Stomach (tissue), 9 donors: ENCODE results near the gene CABCOCO1. TPM values are rescaled to one million over a fixed set of nuclear protein-coding genes. Genes with fewer than 3 reads are reported as not detected.

ENCODE experiments used
- DNase-seq, 2 donors: peaks; one replicate each; pipeline versions ENCODE4 v3.0.0 to v3.0.0-alpha.2; 2013 to 2019
- H3K27ac ChIP-seq, 5 donors: fragments of 200-600 bp in 4 of 5; sonication (generic) in 4 of 5; one replicate each; pipeline ENCODE4 v1.5.1; 2013 to 2019; ENCODE audit warnings: mild to moderate bottlenecking in 1 of 5, moderate library complexity in 1 of 5
- H3K27me3 ChIP-seq, 3 donors: fragments of 200-600 bp; sonication (generic); one replicate each; pipeline ENCODE4 v1.5.1; 2017 to 2019; ENCODE audit warnings: mixed run types in 1 of 3
- H3K36me3 ChIP-seq, 4 donors: fragments of 200-600 bp; sonication (generic); 1 replicate in 3 of 4; 2 replicates in 1 of 4; pipeline ENCODE4 v1.5.1; 2016 to 2019
- H3K4me1 ChIP-seq, 4 donors: fragments of 200-600 bp; sonication (generic); one replicate each; pipeline ENCODE4 v1.5.1; 2016 to 2019
- H3K4me3 ChIP-seq, 4 donors: fragments of 200-600 bp; sonication (generic) in 3 of 4; one replicate each; pipeline ENCODE4 v1.5.1; 2016 to 2019; ENCODE audit warnings: mild to moderate bottlenecking in 1 of 4
- H3K9me3 ChIP-seq, 4 donors: fragments of 200-600 bp; sonication (generic); one replicate each; pipeline ENCODE4 v1.5.1; 2016 to 2019
- CTCF ChIP-seq, 7 experiments: fragments of 450-650 bp in 4 of 7; fragments of 200-600 bp in 3 of 7; sonication (generic) in 3 of 7; IDR thresholded peaks; one replicate each; pipeline ENCODE4 v1.5.1; 2016 to 2019; ENCODE audit warnings: antibody characterized with exemption in 7 of 7, control low read depth in 2 of 7, mild to moderate bottlenecking in 1 of 7
- EP300 ChIP-seq: sonication (generic); formaldehyde crosslinking; IDR thresholded peaks from one replicate; pipeline ENCODE4 v1.6.1; 2017; ENCODE audit warnings: antibody characterized with exemption
- POLR2A ChIP-seq, 4 donors: fragments of 450-650 bp; IDR thresholded peaks; one replicate each; pipeline ENCODE4 v1.6.1; 2016; ENCODE audit warnings: antibody characterized with exemption in 4 of 4, control low read depth in 2 of 4, mild to moderate bottlenecking in 1 of 4, moderate library complexity in 1 of 4
- POLR2AphosphoS5 ChIP-seq, 3 donors: sonication (generic); formaldehyde crosslinking; IDR thresholded peaks; one replicate each; pipeline ENCODE4 v1.6.1; 2016; ENCODE audit warnings: antibody characterized with exemption in 3 of 3
- WGBS, 5 donors: extraction: QIAGEN DNeasy Blood & Tissue Kit in 3 of 5; methylation state at CpG; one replicate each; pipeline versions ENCODE4 v1.1.5 to v1.1.7; 2013 to 2018; 5-methylcytosine and 5-hydroxymethylcytosine counted together
- intact Hi-C: fragments of 100-400 bp; cut with DNase I; formaldehyde crosslinking; loops from one replicate; pipeline ENCODE4 v1.15.1; 2023; ENCODE audit warnings: low total_unique reads
- polyA plus RNA-seq, 3 donors: library from polyadenylated mRNA; stranded (reverse); fragments of 200-250 nt; gene quantifications; one replicate each; pipeline ENCODE4 v1.2.3, GENCODE V29; 2013
- total RNA-seq, 5 donors: library from RNA; depleted of rRNA; stranded (reverse); fragments of >200 nt; gene quantifications; one replicate each; pipeline versions ENCODE4 v1.1.0 to v1.2.3, GENCODE V29; 2014 to 2016
- donor health status: healthy with polysubstance abuse.
- donor health status: Bipolar disorder and iron deficiency.
- donor health status: healthy.

The CABCOCO1 gene
- total and polyA plus RNA-seq, 8 donors, result 0.30 to 2.6 (median 1.3) TPM; not detected in 4

- H3K4me3 ChIP-seq, result no peak overlapping the region
- no peak overlapping the region for H3K27ac ChIP-seq
- H3K4me1 ChIP-seq, result peaks cover 0 to 7% (median 3%) of the 10 kb centered on the region in 4 donors
- TF ChIP-seq CTCF (IDR thresholded peaks at IDR 0.05) (no peak), EP300 (no peak), POLR2A (IDR thresholded peaks at IDR 0.05) (no peak), POLR2AphosphoS5 (IDR thresholded peaks at IDR 0.05) (no peak)
- WGBS, 5 donors, result 96 to 100% (median 100%) methylated on average over 1 of the region's 1 CpG
- no peaks in the 10 kb centered on the region for H3K9me3 ChIP-seq
- no peaks in the 10 kb centered on the region for H3K36me3 ChIP-seq
- no peak for DNase-seq
- no peaks in the 10 kb centered on the region for H3K27me3 ChIP-seq
- intact Hi-C loops, result no loop called here
Observed at GRCh38 chr10:61744469-61744868, 81.7 kb downstream of the CABCOCO1 start.

DNA sequence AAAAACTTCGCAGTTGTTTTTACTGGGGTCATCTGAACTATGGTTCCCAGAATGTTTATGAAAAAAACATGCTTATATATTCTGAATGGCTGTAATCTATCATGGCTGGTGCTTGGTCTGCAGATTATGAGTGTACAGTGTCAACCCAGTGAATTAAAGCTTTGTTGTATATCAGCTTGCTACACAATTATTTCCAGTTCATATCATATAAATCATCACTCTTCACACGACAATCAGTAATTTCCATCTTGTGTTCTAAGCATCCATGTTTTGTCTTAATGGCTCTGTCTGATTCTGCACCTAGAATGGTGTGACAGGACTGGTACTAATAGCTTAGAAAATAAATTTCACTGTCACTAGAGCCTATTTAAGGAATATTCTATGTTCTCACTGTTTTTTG is 83.6 kb downstream of the CABCOCO1 start:
- intact Hi-C loops, result no loop called here
- WGBS, 5 donors, result 79 to 89% (median 85%) methylated on average over 2 of the region's 2 CpGs

GRCh38 chr10:61747307-61747706 is 84.6 kb downstream of the CABCOCO1 start:
- Histone ChIP-seq H3K36me3 (no peaks in the 10 kb centered on the region), H3K9me3 (no peaks in the 10 kb centered on the region), H3K4me3 (no peak overlapping the region), H3K27me3 (no peaks in the 10 kb centered on the region), H3K4me1 (peaks cover 6 to 31% (median 17%) of the 10 kb centered on the region in 4 donors), H3K27ac (no peak overlapping the region)
- intact Hi-C loops, result no loop called here
- WGBS, 5 donors, result 32 to 60% (median 42%) methylated on average over 2 of the region's 2 CpGs
- TF ChIP-seq POLR2AphosphoS5 (IDR thresholded peaks at IDR 0.05) (no peak), POLR2A (IDR thresholded peaks at IDR 0.05) (no peak), CTCF (IDR thresholded peaks at IDR 0.05) (no peak), EP300 (no peak)
- DNase-seq, result no peak

More for the DNA sequence above, 83.6 kb downstream of the CABCOCO1 start:
- Histone ChIP-seq H3K4me3 (no peak overlapping the region), H3K27ac (no peak overlapping the region), H3K9me3 (no peaks in the 10 kb centered on the region), H3K27me3 (no peaks in the 10 kb centered on the region), H3K4me1 (peaks cover 0 to 22% (median 8%) of the 10 kb centered on the region in 4 donors), H3K36me3 (no peaks in the 10 kb centered on the region)
- DNase-seq, result no peak
- no peak for TF ChIP-seq POLR2AphosphoS5 (IDR thresholded peaks at IDR 0.05)
- TF ChIP-seq CTCF (IDR thresholded peaks at IDR 0.05), result no peak
- TF ChIP-seq EP300, result no peak
- TF ChIP-seq POLR2A (IDR thresholded peaks at IDR 0.05), result no peak

DNA sequence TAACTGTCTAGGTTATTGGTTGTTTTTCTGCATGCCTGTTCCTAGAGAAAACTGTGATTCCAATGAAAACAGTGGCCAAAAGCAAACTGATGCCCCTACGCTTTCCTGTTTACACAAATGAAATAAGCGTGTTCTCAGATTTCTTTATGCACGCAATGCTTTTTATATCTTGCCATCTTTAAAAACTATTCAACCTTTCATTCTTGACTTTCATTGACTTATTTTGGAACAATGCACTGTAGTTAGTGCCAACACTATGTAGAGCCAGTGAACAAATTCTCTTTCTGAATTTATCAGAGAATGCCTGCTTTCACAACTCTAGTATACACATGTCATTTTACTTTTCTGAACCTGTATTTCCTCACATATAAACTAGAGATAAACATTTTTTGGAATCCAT is 86.6 kb downstream of the CABCOCO1 start:
- Histone ChIP-seq H3K27me3 (no peaks in the 10 kb centered on the region), H3K4me3 (no peak overlapping the region), H3K9me3 (no peaks in the 10 kb centered on the region), H3K4me1 (peaks cover 8 to 50% (median 27%) of the 10 kb centered on the region in 4 donors), H3K27ac (peak overlapping the region in 2 of 5 donors; percentile 15 to 35), H3K36me3 (no peaks in the 10 kb centered on the region)
- WGBS, 5 donors, result 18 to 56% (median 35%) methylated on average over 3 of the region's 3 CpGs
- intact Hi-C loops, result no loop called here
- TF ChIP-seq POLR2AphosphoS5 (IDR thresholded peaks at IDR 0.05) (no peak), EP300 (no peak), CTCF (IDR thresholded peaks at IDR 0.05) (no peak), POLR2A (IDR thresholded peaks at IDR 0.05) (no peak)
- no peak for DNase-seq
